ENCODE measurements around the gene SWT1.

The SWT1 gene

GRCh38 chr1:185267301-185267700 lies 110.3 kb downstream of the SWT1 start:
- CTCF ChIA-PET: no interaction called here
- no peak for DNase-seq (ENCODE audit: extremely low spot score)
- POLR2A ChIA-PET: no interaction called here
- TF ChIP-seq, protein P1, sequence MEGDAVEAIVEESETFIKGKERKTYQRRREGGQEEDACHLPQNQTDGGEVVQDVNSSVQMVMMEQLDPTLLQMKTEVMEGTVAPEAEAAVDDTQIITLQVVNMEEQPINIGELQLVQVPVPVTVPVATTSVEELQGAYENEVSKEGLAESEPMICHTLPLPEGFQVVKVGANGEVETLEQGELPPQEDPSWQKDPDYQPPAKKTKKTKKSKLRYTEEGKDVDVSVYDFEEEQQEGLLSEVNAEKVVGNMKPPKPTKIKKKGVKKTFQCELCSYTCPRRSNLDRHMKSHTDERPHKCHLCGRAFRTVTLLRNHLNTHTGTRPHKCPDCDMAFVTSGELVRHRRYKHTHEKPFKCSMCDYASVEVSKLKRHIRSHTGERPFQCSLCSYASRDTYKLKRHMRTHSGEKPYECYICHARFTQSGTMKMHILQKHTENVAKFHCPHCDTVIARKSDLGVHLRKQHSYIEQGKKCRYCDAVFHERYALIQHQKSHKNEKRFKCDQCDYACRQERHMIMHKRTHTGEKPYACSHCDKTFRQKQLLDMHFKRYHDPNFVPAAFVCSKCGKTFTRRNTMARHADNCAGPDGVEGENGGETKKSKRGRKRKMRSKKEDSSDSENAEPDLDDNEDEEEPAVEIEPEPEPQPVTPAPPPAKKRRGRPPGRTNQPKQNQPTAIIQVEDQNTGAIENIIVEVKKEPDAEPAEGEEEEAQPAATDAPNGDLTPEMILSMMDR (IDR thresholded peaks at IDR 0.05; ENCODE audit: control extremely low read depth, extremely low read depth, low read depth, missing control alignments): no peak

GRCh38 chr1:185267701-185268100 lies 110.7 kb downstream of the SWT1 start:
- no peak for DNase-seq (ENCODE audit: extremely low spot score)
- ChIA-PET CTCF (no interaction called here), POLR2A (no interaction called here)
- TF ChIP-seq, protein P1 (IDR thresholded peaks at IDR 0.05; ENCODE audit: control extremely low read depth, extremely low read depth, low read depth, missing control alignments): no peak

DNA sequence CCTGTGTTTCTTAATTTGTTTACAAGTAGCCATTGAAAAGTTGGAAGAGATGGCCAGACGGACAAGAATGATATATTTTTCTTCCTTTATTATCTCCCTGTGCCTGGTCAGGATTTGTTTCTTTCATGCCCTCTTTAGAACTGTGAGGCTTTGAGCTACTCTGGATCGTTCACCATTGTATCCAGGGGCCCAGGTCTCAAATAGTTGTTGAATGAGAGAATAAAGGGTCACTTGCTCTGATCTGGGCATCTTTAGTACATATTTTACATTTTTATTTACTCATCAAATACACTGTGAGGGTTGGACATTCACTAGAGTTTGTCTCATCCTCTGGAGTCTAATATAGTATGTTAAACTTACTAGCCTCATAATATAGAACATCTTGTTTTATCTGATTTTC lies 111.4 kb downstream of the SWT1 start:
- no peak for DNase-seq (ENCODE audit: extremely low spot score)
- ChIA-PET CTCF (no interaction called here), POLR2A (no interaction called here)
- TF ChIP-seq, protein P1 (IDR thresholded peaks at IDR 0.05; ENCODE audit: control extremely low read depth, extremely low read depth, low read depth, missing control alignments): no peak

- CTCF ChIA-PET: interaction anchor here (1.1 to 1.4 kb wide), 2 partner anchors 10 to 33 kb away, joined by 3 to 4 read pairs; no protein-coding TSS in a partner anchor
- POLR2A ChIA-PET: no interaction called here
- TF ChIP-seq, protein P1 (IDR thresholded peaks at IDR 0.05; ENCODE audit: control extremely low read depth, extremely low read depth, low read depth, missing control alignments): no peak
These were observed 115.0 kb downstream of the SWT1 start for GRCh38 chr1:185271921-185272320.

GRCh38 chr1:185279571-185279970 lies 122.6 kb downstream of the SWT1 start:
- TF ChIP-seq, protein P1 (IDR thresholded peaks at IDR 0.05; ENCODE audit: control extremely low read depth, extremely low read depth, low read depth, missing control alignments): no peak
- ChIA-PET CTCF (no interaction called here), POLR2A (no interaction called here)
- DNase-seq (ENCODE audit: extremely low spot score): no peak

More at GRCh38 chr1:185271921-185272320, 115.0 kb downstream of the SWT1 start:
- DNase-seq (ENCODE audit: extremely low spot score): no peak

- POLR2A ChIA-PET: interaction anchor here (0.6 kb wide), 1 partner anchor 11 kb away, joined by 3 read pairs; no protein-coding TSS in a partner anchor
- TF ChIP-seq, protein P1 (IDR thresholded peaks at IDR 0.05; ENCODE audit: control extremely low read depth, extremely low read depth, low read depth, missing control alignments): no peak
- CTCF ChIA-PET: interaction anchor here (1.0 to 2.4 kb wide), 3 partner anchors 11 to 315 kb away, joined by 3 to 8 read pairs (median 4); no protein-coding TSS in a partner anchor
- DNase-seq (ENCODE audit: extremely low spot score): no peak
These were observed 123.6 kb downstream of the SWT1 start for GRCh38 chr1:185280589-185280988.
